PC-3 (cell line): ENCODE data around the gene ME1. TPM values are rescaled to one million over a fixed set of nuclear protein-coding genes. Genes with fewer than 3 reads are reported as not detected.

Experiments
- ATAC-seq: fragments of 200-7000 bp; cut with Tn5 transposase; 2 replicates; pipeline ENCODE4 v1.9.1; 2020; ENCODE audit warnings: mild to moderate bottlenecking, moderate library complexity
- BruUV-seq: library from RNA; stranded (reverse); fragments of 400-500 nt; replicated peaks from 2 replicates; lab custom pipeline; 2021; lab: Mats Ljungman, UMichigan
- CTCF ChIA-PET: fragments of 300-600 bp; sonication (Branson Sonifier 250); formaldehyde crosslinking; loops from one replicate; lab custom pipeline; 2022; ENCODE audit warnings: antibody characterized with exemption; lab: Charles Lee
- POLR2A ChIA-PET: fragments of 300-600 bp; sonication (Branson Sonifier 250); formaldehyde crosslinking; loops from one replicate; lab custom pipeline; 2022; ENCODE audit warnings: antibody characterized with exemption; ENCODE audit not compliant: unreplicated experiment; lab: Charles Lee
- DNase-seq: peaks from one replicate; pipeline ENCODE4 v3.0.0-alpha.2; 2015
- H2AFZ ChIP-seq: fragments of 300-600 bp; sonication (generic); 2 replicates; pipeline ENCODE4 v1.6.0; 2016; ENCODE audit warnings: antibody characterized with exemption, low read length
- H3F3A ChIP-seq: fragments of 300-600 bp; sonication (generic); one replicate; pipeline ENCODE4 v1.6.0; 2017; ENCODE audit warnings: antibody characterized with exemption, low read length, control low read depth, mild to moderate bottlenecking; ENCODE audit not compliant: unreplicated experiment
- H3K27ac ChIP-seq: fragments of 300-600 bp; sonication (generic); 2 replicates; pipeline ENCODE4 v1.5.1; 2016; ENCODE audit warnings: mild to moderate bottlenecking, low read length
- H3K27me3 ChIP-seq: fragments of 300-600 bp; sonication (generic); 2 replicates; pipeline ENCODE4 v1.6.1; 2016; ENCODE audit warnings: low read length, mixed read lengths
- H3K36me3 ChIP-seq: fragments of 300-600 bp; sonication (generic); 2 replicates; pipeline ENCODE4 v1.6.1; 2016; ENCODE audit warnings: low read depth, mixed run types, low read length, mixed read lengths
- H3K4me1 ChIP-seq: fragments of 300-600 bp; sonication (generic); 2 replicates; pipeline ENCODE4 v1.5.1; 2016; ENCODE audit warnings: low read length; ENCODE audit not compliant: insufficient read depth
- H3K4me2 ChIP-seq: fragments of 300-600 bp; sonication (generic); 2 replicates; pipeline ENCODE4 v1.6.0; 2016; ENCODE audit warnings: low read length
- H3K4me3 ChIP-seq: fragments of 300-600 bp; sonication (generic); 2 replicates; pipeline ENCODE4 v1.5.1; 2016; ENCODE audit warnings: mild to moderate bottlenecking, low read length, mixed read lengths
- H3K79me2 ChIP-seq: fragments of 300-600 bp; sonication (generic); 2 replicates; pipeline ENCODE4 v1.6.1; 2017; ENCODE audit warnings: low read length, mixed read lengths
- H3K9ac ChIP-seq: fragments of 300-600 bp; sonication (generic); 2 replicates; pipeline ENCODE4 v1.6.0; 2016; ENCODE audit warnings: mild to moderate bottlenecking, low read length
- H3K9me2 ChIP-seq: fragments of 300-600 bp; sonication (generic); replicated peaks from 2 replicates; pipeline ENCODE4 v1.6.1; 2016; ENCODE audit warnings: mixed run types, low read length, mixed read lengths
- H3K9me3 ChIP-seq: fragments of 300-600 bp; sonication (generic); 2 replicates; pipeline ENCODE4 v1.6.1; 2016; ENCODE audit warnings: low read length, mixed read lengths
- H4K20me1 ChIP-seq: fragments of 300-600 bp; sonication (generic); 2 replicates; pipeline ENCODE4 v1.6.1; 2016; ENCODE audit warnings: low read length, mixed read lengths
- EZH2 ChIP-seq: fragments of 300-600 bp; sonication (generic); IDR thresholded peaks from one replicate; pipeline ENCODE4 v1.6.1; 2017; ENCODE audit warnings: antibody characterized with exemption, mild to moderate bottlenecking, low read length; ENCODE audit not compliant: unreplicated experiment
- EZH2phosphoT487 ChIP-seq: fragments of 300-600 bp; sonication (generic); IDR thresholded peaks from 2 replicates; pipeline ENCODE4 v1.6.1; 2018; ENCODE audit warnings: mild to moderate bottlenecking, antibody characterized with exemption, low read length, borderline replicate concordance
- intact Hi-C: fragments of 100-400 bp; cut with micrococcal nuclease; formaldehyde crosslinking; loops from 2 replicates; pipeline ENCODE4 v1.9.0; 2023
- total RNA-seq: library from RNA; depleted of rRNA; stranded (reverse); fragments of >200 nt; gene quantifications from 2 replicates; pipeline ENCODE4 v1.2.3, GENCODE V29; 2014
- TF ChIP-seq, protein P1 (sequence below): fragments of 300-600 bp; sonication (generic); conservative IDR thresholded peaks from 2 replicates; pipeline ENCODE4 v1.5.1; 2017; ENCODE audit warnings: antibody characterized with exemption, low read depth, mild to moderate bottlenecking, low read length

Gene ME1
- total RNA-seq, 1 experiment from 2014 or later: 22.3 TPM

DNA sequence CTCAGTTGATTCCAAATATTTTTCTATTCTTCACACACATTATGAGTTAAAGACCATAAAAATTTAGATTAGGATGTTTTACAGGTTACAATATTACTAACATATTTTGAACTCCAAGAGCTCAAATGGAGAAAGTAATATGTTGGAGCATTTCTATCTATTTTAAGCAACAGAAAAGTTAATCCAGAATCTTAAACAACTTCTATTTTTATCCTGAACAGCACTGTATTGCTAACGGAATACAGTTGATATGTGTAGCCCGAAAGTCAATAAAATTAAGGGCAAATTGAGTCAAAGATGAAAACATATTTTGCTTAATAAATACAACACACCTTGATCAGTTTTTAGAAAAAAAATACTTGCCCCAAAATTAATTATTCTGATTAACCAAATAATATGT, 97.4 kb downstream of the ME1 start:
- H3K27me3 ChIP-seq: no peaks in the 10 kb centered on the region
- intact Hi-C loops: no loop called here
- H4K20me1 ChIP-seq: no peaks in the 10 kb centered on the region
- H3K27ac ChIP-seq: no peak overlapping the region
- TF ChIP-seq EZH2 (no peak), EZH2phosphoT487 (no peak)
- TF ChIP-seq, protein P1, sequence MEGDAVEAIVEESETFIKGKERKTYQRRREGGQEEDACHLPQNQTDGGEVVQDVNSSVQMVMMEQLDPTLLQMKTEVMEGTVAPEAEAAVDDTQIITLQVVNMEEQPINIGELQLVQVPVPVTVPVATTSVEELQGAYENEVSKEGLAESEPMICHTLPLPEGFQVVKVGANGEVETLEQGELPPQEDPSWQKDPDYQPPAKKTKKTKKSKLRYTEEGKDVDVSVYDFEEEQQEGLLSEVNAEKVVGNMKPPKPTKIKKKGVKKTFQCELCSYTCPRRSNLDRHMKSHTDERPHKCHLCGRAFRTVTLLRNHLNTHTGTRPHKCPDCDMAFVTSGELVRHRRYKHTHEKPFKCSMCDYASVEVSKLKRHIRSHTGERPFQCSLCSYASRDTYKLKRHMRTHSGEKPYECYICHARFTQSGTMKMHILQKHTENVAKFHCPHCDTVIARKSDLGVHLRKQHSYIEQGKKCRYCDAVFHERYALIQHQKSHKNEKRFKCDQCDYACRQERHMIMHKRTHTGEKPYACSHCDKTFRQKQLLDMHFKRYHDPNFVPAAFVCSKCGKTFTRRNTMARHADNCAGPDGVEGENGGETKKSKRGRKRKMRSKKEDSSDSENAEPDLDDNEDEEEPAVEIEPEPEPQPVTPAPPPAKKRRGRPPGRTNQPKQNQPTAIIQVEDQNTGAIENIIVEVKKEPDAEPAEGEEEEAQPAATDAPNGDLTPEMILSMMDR: no peak
- ChIA-PET CTCF (no interaction called here), POLR2A (no interaction called here)
- ATAC-seq: no peak
- no peaks in the 10 kb centered on the region for H3K9me2 ChIP-seq
- H3F3A ChIP-seq: no peaks in the 10 kb centered on the region
- DNase-seq: no peak
- no peaks in the 10 kb centered on the region for H3K9me3 ChIP-seq
- no TSS peak for BruUV-seq
- no peaks in the 10 kb centered on the region for H3K79me2 ChIP-seq
- no peak overlapping the region for H3K4me3 ChIP-seq
- no peaks in the 10 kb centered on the region for H3K4me1 ChIP-seq
- H3K4me2 ChIP-seq: no peak overlapping the region
- no peaks in the 10 kb centered on the region for H3K36me3 ChIP-seq
- H3K9ac ChIP-seq: no peak overlapping the region
- H2AFZ ChIP-seq: no peak overlapping the region

GRCh38 chr6:83314693-83315092, 116.2 kb downstream of the ME1 start:
- TF ChIP-seq EZH2: no peak
- TF ChIP-seq, protein P1: no peak
- no peak for TF ChIP-seq EZH2phosphoT487
- intact Hi-C loops: no loop called here
- ATAC-seq (no peak), DNase-seq (no peak)
- Histone ChIP-seq H2AFZ (no peak overlapping the region), H3K27me3 (no peaks in the 10 kb centered on the region), H3K4me1 (no peaks in the 10 kb centered on the region), H3F3A (no peaks in the 10 kb centered on the region), H3K9me3 (no peaks in the 10 kb centered on the region), H3K4me2 (no peak overlapping the region), H3K9ac (no peak overlapping the region), H3K36me3 (peaks cover 4% of the 10 kb centered on the region; the same call in 1 of the 2 replicates), H3K27ac (no peak overlapping the region), H4K20me1 (no peaks in the 10 kb centered on the region), H3K9me2 (no peaks in the 10 kb centered on the region), H3K4me3 (no peak overlapping the region), H3K79me2 (no peaks in the 10 kb centered on the region)
- POLR2A ChIA-PET: no interaction called here
- CTCF ChIA-PET: no interaction called here
- no TSS peak for BruUV-seq

- H3K4me3 ChIP-seq: no peak overlapping the region
- H4K20me1 ChIP-seq: no peaks in the 10 kb centered on the region
- H3K27ac ChIP-seq: no peak overlapping the region
- DNase-seq (no peak), ATAC-seq (no peak)
- H3K4me1 ChIP-seq: no peaks in the 10 kb centered on the region
- POLR2A ChIA-PET: no interaction called here
- no peaks in the 10 kb centered on the region for H3F3A ChIP-seq
- BruUV-seq: no TSS peak
- no peaks in the 10 kb centered on the region for H3K27me3 ChIP-seq
- no peak overlapping the region for H2AFZ ChIP-seq
- intact Hi-C loops: no loop called here
- H3K79me2 ChIP-seq: no peaks in the 10 kb centered on the region
- CTCF ChIA-PET: no interaction called here
- no peaks in the 10 kb centered on the region for H3K9me2 ChIP-seq
- TF ChIP-seq, protein P1: no peak
- TF ChIP-seq EZH2phosphoT487: no peak
- TF ChIP-seq EZH2: no peak
- no peaks in the 10 kb centered on the region for H3K36me3 ChIP-seq
- H3K9me3 ChIP-seq: no peaks in the 10 kb centered on the region
- H3K4me2 ChIP-seq: no peak overlapping the region
- H3K9ac ChIP-seq: no peak overlapping the region
These were observed 117.0 kb downstream of the ME1 start for GRCh38 chr6:83313882-83314281.
